GM18498 (cell line): ENCODE data around the gene TAX1BP1.

Source experiments
- ATAC-seq: cut with Tn5 transposase; IDR thresholded peaks from one replicate; pipeline ENCODE4 v1.9.1; 2021; ENCODE audit warnings: mild to moderate bottlenecking, moderate library complexity; ENCODE audit not compliant: unreplicated experiment

The TAX1BP1 gene

DNA sequence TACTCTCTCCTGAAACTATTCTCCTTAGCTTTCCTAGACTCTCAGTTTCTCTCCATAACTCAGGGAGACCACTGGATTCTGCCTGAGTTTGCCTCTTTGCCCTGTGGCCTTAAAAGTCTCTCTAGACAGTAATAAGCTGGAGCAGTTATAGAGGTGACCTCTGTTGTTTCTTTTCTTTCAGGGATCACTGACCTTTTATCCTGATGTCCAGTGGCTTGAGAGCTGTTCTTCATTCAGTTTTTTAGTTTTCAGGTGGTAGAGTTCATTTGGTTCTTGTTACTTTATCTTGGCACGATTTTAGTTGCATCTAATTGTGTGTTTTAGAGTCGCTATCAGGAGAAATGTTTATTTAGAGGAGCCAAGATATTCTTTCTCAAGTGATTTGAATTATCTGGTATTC is 37.7 kb downstream of the TAX1BP1 start:
- ATAC-seq = no peak

GRCh38 chr7:27779873-27780272 is 39.9 kb downstream of the TAX1BP1 start:
- ATAC-seq = no peak

GRCh38 chr7:27781188-27781587 is 41.2 kb downstream of the TAX1BP1 start:
- ATAC-seq = no peak

- no peak for ATAC-seq
Measured at GRCh38 chr7:27782849-27783248, 42.9 kb downstream of the TAX1BP1 start.

DNA sequence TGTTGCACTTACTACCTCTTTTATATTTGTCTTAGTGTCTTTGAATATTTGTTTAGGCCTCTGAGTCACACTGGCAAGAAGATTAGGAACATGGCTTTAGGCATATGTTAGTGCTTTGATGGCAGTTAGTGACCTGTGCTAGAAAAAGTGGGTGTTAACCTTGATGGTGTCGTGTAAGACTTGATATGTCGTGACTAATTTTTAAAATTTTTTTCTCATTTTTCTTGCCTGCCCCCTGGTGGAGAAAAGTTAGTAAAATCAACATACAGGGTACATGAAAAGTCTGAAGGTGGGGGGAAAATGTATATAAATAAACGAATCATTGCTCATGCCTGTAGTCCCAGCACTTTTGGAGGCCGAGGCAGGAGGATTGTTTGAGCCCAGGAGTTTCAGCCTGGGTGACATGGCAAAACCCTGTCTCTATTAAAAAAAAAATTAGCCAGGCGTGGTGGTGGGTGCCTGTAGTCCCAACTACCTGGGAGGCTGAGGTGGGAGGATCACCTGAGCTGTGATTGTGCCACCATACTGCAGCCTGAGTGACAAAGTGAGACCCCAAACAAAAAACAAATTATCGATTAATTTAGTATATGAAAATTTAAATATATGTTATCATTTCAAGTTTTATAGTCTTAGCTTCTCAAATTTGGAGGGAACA is 44.6 kb downstream of the TAX1BP1 start:
- no peak for ATAC-seq

GRCh38 chr7:27788437-27788836 is 48.5 kb downstream of the TAX1BP1 start:
- no peak for ATAC-seq

DNA sequence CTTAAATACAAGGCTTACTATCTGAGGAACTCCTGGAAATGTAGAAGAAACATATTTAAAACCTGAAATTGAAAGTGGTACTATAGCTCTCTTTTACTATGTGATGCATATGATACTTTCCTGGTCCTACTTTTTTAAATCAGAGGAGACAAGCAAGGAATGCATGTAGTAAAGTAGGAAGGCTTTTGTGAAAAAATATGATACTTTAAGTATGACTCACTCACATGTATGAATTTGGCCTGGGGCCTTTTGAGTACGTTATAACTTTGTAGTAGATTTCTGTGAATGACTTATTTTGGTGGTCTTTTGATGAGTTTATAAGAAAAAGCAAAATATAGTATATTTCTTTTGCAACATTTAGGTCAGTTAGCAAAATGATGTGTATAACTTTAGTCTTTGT is 53.8 kb downstream of the TAX1BP1 start:
- no peak for ATAC-seq

GRCh38 chr7:27795977-27796376 is 56.0 kb downstream of the TAX1BP1 start:
- ATAC-seq = no peak

- ATAC-seq = no peak
Measured at GRCh38 chr7:27799212-27799611, 59.2 kb downstream of the TAX1BP1 start.

GRCh38 chr7:27802999-27803398 is 63.0 kb downstream of the TAX1BP1 start:
- ATAC-seq = no peak

DNA sequence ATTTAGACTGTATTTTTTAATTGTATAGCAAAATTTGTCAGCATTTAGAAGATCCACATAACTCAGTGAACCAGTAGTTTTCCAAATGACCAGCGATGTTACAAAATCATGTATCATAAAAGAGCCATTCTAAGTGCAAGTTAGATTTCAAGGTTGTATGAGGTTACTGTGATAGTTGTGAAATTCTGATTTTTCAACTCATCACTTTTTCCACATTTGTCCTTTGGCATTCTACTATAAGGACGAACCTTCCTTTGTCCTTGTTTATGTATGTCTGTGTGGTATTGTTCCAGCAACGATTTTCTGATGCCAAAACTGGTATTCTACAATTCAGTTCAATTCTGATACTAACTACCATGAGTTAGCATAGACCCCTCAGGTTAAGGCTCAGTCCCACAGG is 64.2 kb downstream of the TAX1BP1 start:
- no peak for ATAC-seq

DNA sequence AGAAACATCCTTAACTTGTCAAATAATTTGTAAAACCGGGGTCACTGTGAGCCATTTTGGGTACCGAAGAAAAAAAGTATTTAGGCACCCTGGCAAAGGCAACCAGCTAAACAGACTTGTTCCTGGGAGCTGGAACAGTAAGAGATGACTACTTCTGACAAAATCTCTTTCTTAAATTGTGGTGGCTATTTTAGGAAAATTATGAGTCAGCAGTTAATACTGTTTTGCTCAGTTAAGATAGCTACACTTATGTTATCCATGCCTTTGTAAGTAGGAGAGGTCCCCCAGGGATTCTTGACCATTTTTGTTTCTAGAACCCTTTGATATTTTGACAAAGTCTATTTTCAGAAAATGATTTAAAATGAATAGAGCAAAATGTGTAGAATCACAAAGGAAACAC is 68.7 kb downstream of the TAX1BP1 start:
- ATAC-seq = no peak

GRCh38 chr7:27810186-27810585 is 70.2 kb downstream of the TAX1BP1 start:
- ATAC-seq = no peak

- no peak for ATAC-seq
Measured at GRCh38 chr7:27812706-27813105, 72.7 kb downstream of the TAX1BP1 start.

- no peak for ATAC-seq
Measured at GRCh38 chr7:27822245-27822644, 82.3 kb downstream of the TAX1BP1 start.

- ATAC-seq = no peak
Measured at GRCh38 chr7:27825891-27826290, 85.9 kb downstream of the TAX1BP1 start.

GRCh38 chr7:27826357-27826756 is 86.4 kb downstream of the TAX1BP1 start:
- no peak for ATAC-seq

GRCh38 chr7:27834179-27834921 is 94.4 kb downstream of the TAX1BP1 start:
- no peak for ATAC-seq

DNA sequence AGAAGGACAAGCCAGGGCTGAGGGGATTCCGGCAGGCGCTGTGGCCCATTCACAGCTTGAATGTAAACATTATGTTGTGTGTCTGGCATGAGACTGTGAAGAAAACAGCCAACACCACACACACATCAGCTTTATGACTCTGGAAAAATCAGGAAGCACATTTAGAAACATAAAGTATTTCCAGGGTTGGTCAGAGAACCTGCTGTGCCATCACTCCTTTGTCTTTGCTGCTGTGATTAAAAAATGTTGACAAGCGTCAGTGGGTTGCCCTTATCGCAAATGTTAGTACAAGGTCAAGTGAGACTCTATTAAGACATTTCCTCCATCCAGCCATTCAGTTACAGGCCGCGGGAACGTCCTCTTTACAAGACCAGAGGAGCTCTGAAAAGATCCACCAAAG is 95.4 kb downstream of the TAX1BP1 start:
- ATAC-seq = no peak

- no peak for ATAC-seq
Measured at GRCh38 chr7:27836536-27836935, 96.6 kb downstream of the TAX1BP1 start.

- no peak for ATAC-seq
Measured at GRCh38 chr7:27839099-27839498, 99.1 kb downstream of the TAX1BP1 start.

GRCh38 chr7:27840313-27840712 is 100.4 kb downstream of the TAX1BP1 start:
- no peak for ATAC-seq
